Measurements from ENCODE around the gene ZBTB45. TPM values are rescaled to one million over a fixed set of nuclear protein-coding genes. Genes with fewer than 3 reads are reported as not detected.
"Not testable (repeated sequence)": the region's sequence is repeated elsewhere in the genome, so short reads cannot be mapped to it uniquely, and the experiment has no call there.

Gene ZBTB45
- total and polyA plus RNA-seq, 3 experiments from 2014 or later, result 4.8 to 16.1 (median 15.0) TPM

- Histone ChIP-seq H3K27me3 (ENCODE audit: insufficient read depth, low read length, poor library complexity, severe bottlenecking) (no peaks in the 10 kb centered on the region), H3K27ac (ENCODE audit: low read depth, low read length) (peak overlapping the region; percentile 60), H3K36me3 (ENCODE audit: insufficient read depth, low read length) (no peaks in the 10 kb centered on the region), H3K4me3 (ENCODE audit: low read length) (peak overlapping the region; percentile 83), H3K4me1 (ENCODE audit: insufficient read depth, low read length) (peaks cover 18% of the 10 kb centered on the region), H3K9me3 (ENCODE audit: low read length) (no peaks in the 10 kb centered on the region)
- Mint-ChIP-seq H3K4me3 (peak overlapping the region in 5 of 7 donors; percentile 32 to 70 (median 55)), H3K4me1 (peaks cover 25 to 32% (median 26%) of the 10 kb centered on the region in 3 donors), H3K36me3 (peaks cover 0 to 3% (median 0%) of the 10 kb centered on the region in 3 donors), H3K27me3 (peaks cover 0 to 4% of the 10 kb centered on the region in 2 donors), H3K27ac (no peak overlapping the region), H3K9me3 (peaks cover 5 to 12% (median 5%) of the 10 kb centered on the region in 5 donors)
- POLR2A ChIA-PET, result no interaction called here
- DNase-seq, result no peak
- CTCF ChIA-PET, result interaction anchor here (1.1 kb wide), 1 partner anchor 16 kb away, joined by 3 read pairs; no protein-coding TSS in a partner anchor
These were observed 21.9 kb downstream of the ZBTB45 start for GRCh38 chr19:58497634-58498170.

DNA sequence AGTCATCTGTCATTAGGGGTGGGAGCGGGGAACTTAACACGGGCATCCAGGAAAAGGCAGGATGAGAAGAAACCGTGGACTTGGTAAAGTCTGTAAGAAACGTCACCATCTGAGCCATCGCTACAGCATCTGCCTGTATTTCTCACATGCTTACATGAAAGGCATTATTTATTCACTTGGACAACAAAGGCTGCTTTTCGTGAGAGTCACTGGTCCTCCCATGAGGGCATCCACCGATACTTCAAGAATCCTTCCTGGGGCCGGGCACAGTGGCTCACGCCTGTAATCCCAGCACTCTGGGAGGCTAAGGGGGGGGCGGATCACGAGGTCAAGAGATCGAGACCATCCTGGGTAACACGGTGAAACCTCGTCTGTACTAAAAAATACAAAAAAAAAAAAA, 27.3 kb downstream of the ZBTB45 start:
- POLR2A ChIA-PET, result no interaction called here
- Histone ChIP-seq H3K36me3 (ENCODE audit: insufficient read depth, low read length) (no peaks in the 10 kb centered on the region), H3K9me3 (ENCODE audit: low read length) (no peaks in the 10 kb centered on the region), H3K4me3 (ENCODE audit: low read length) (no peak overlapping the region), H3K4me1 (ENCODE audit: insufficient read depth, low read length) (peaks cover under 1% of the 10 kb centered on the region), H3K27ac (ENCODE audit: low read depth, low read length) (no peak overlapping the region), H3K27me3 (ENCODE audit: insufficient read depth, low read length, poor library complexity, severe bottlenecking) (no peaks in the 10 kb centered on the region)
- Mint-ChIP-seq H3K27me3 (no peaks in the 10 kb centered on the region), H3K27ac (peak overlapping the region in 1 of 8 donors; percentile 39), H3K4me3 (no peak overlapping the region), H3K36me3 (peaks cover 0 to 2% (median 0%) of the 10 kb centered on the region in 3 donors), H3K9me3 (no peaks in the 10 kb centered on the region), H3K4me1 (peaks cover 5 to 14% (median 6%) of the 10 kb centered on the region in 3 donors)
- CTCF ChIA-PET, result no interaction called here
- DNase-seq, result no peak

GRCh38 chr19:58491393-58491792, 28.2 kb downstream of the ZBTB45 start:
- Histone ChIP-seq H3K9me3 (ENCODE audit: low read length) (no peaks in the 10 kb centered on the region), H3K27ac (ENCODE audit: low read depth, low read length) (no peak overlapping the region), H3K4me1 (ENCODE audit: insufficient read depth, low read length) (no peaks in the 10 kb centered on the region), H3K4me3 (ENCODE audit: low read length) (no peak overlapping the region), H3K27me3 (ENCODE audit: insufficient read depth, low read length, poor library complexity, severe bottlenecking) (no peaks in the 10 kb centered on the region), H3K36me3 (ENCODE audit: insufficient read depth, low read length) (no peaks in the 10 kb centered on the region)
- H3K27me3 Mint-ChIP-seq, result no peaks in the 10 kb centered on the region
- H3K36me3 Mint-ChIP-seq, result peaks cover 0 to 2% (median 0%) of the 10 kb centered on the region in 3 donors
- H3K4me1 Mint-ChIP-seq, result peaks cover 0 to 7% (median 0%) of the 10 kb centered on the region in 3 donors
- H3K4me3 Mint-ChIP-seq, result no peak overlapping the region
- DNase-seq, result no peak
- H3K27ac Mint-ChIP-seq, result peak overlapping the region in 1 of 8 donors; percentile 21
- no peaks in the 10 kb centered on the region for H3K9me3 Mint-ChIP-seq
- ChIA-PET POLR2A (no interaction called here), CTCF (no interaction called here)

DNA sequence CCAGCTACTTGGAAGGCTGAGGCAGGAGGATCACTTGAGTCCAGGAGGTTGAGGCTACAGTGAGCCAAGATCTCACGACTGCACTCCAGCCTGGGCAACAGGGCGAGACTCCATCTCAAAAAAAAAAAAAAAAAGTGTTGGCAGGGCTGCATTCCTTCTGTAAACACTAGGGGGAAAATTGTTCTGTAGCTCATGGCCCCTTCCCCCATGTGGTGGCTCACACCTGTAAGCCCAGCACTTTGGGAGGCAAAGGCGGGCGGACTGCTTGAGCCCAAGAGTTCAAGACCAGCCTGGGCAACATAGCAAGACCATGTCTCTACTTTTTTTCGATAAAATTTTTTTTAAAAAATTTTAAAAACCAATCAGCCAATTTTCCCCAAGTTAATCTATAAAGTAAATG, 35.3 kb downstream of the ZBTB45 start:
- not testable (repeated sequence) for H3K36me3 Mint-ChIP-seq

GRCh38 chr19:58483776-58484175, 35.8 kb downstream of the ZBTB45 start:
- Histone ChIP-seq H3K27ac (ENCODE audit: low read depth, low read length) (no peak overlapping the region), H3K4me1 (ENCODE audit: insufficient read depth, low read length) (no peaks in the 10 kb centered on the region), H3K9me3 (ENCODE audit: low read length) (no peaks in the 10 kb centered on the region), H3K36me3 (ENCODE audit: insufficient read depth, low read length) (no peaks in the 10 kb centered on the region), H3K4me3 (ENCODE audit: low read length) (no peak overlapping the region), H3K27me3 (ENCODE audit: insufficient read depth, low read length, poor library complexity, severe bottlenecking) (no peaks in the 10 kb centered on the region)
- POLR2A ChIA-PET, result interaction anchor here (0.6 kb wide), 1 partner anchor 90 kb away, joined by 10 read pairs; no protein-coding TSS in a partner anchor
- no peak for DNase-seq
- CTCF ChIA-PET, result no interaction called here
- Mint-ChIP-seq H3K9me3 (no peaks in the 10 kb centered on the region), H3K27ac (no peak overlapping the region), H3K4me3 (no peak overlapping the region), H3K36me3 (peaks cover 0 to 9% (median 3%) of the 10 kb centered on the region in 3 donors), H3K27me3 (no peaks in the 10 kb centered on the region), H3K4me1 (peaks cover 0 to 2% (median 1%) of the 10 kb centered on the region in 3 donors)

More for the DNA sequence above, 35.3 kb downstream of the ZBTB45 start:
- H3K4me1 Mint-ChIP-seq; H3K9me3 ChIP-seq (ENCODE audit: low read length); H3K27ac ChIP-seq (ENCODE audit: low read depth, low read length); CTCF ChIA-PET; POLR2A ChIA-PET; H3K9me3 Mint-ChIP-seq; H3K4me1 ChIP-seq (ENCODE audit: insufficient read depth, low read length); H3K4me3 ChIP-seq (ENCODE audit: low read length); H3K27me3 ChIP-seq (ENCODE audit: insufficient read depth, low read length, poor library complexity, severe bottlenecking); H3K27ac Mint-ChIP-seq; DNase-seq; H3K4me3 Mint-ChIP-seq; H3K36me3 ChIP-seq (ENCODE audit: insufficient read depth, low read length); H3K27me3 Mint-ChIP-seq: not testable (repeated sequence)

GRCh38 chr19:58482372-58482771, 37.2 kb downstream of the ZBTB45 start:
- Histone ChIP-seq H3K27me3 (ENCODE audit: insufficient read depth, low read length, poor library complexity, severe bottlenecking) (no peaks in the 10 kb centered on the region), H3K9me3 (ENCODE audit: low read length) (no peaks in the 10 kb centered on the region), H3K4me3 (ENCODE audit: low read length) (no peak overlapping the region), H3K27ac (ENCODE audit: low read depth, low read length) (no peak overlapping the region), H3K36me3 (ENCODE audit: insufficient read depth, low read length) (no peaks in the 10 kb centered on the region), H3K4me1 (ENCODE audit: insufficient read depth, low read length) (no peaks in the 10 kb centered on the region)
- H3K27me3 Mint-ChIP-seq, result no peaks in the 10 kb centered on the region
- no peak overlapping the region for H3K4me3 Mint-ChIP-seq
- no peak overlapping the region for H3K27ac Mint-ChIP-seq
- POLR2A ChIA-PET, result no interaction called here
- peaks cover 0 to 2% (median 0%) of the 10 kb centered on the region in 3 donors for H3K4me1 Mint-ChIP-seq
- H3K36me3 Mint-ChIP-seq, result peaks cover 0 to 9% (median 3%) of the 10 kb centered on the region in 3 donors
- H3K9me3 Mint-ChIP-seq, result no peaks in the 10 kb centered on the region
- DNase-seq, result no peak
- CTCF ChIA-PET, result interaction anchor here (1.3 kb wide), 1 partner anchor 99 kb away, joined by 4 read pairs; no protein-coding TSS in a partner anchor

- Histone ChIP-seq H3K4me1 (ENCODE audit: insufficient read depth, low read length) (peaks cover 8% of the 10 kb centered on the region), H3K4me3 (ENCODE audit: low read length) (no peak overlapping the region), H3K27me3 (ENCODE audit: insufficient read depth, low read length, poor library complexity, severe bottlenecking) (no peaks in the 10 kb centered on the region), H3K9me3 (ENCODE audit: low read length) (no peaks in the 10 kb centered on the region), H3K27ac (ENCODE audit: low read depth, low read length) (no peak overlapping the region), H3K36me3 (ENCODE audit: insufficient read depth, low read length) (no peaks in the 10 kb centered on the region)
- peak overlapping the region in 1 of 8 donors; percentile 75 for H3K27ac Mint-ChIP-seq
- H3K9me3 Mint-ChIP-seq, result no peaks in the 10 kb centered on the region
- no peak for DNase-seq
- peaks cover 8 to 11% (median 10%) of the 10 kb centered on the region in 3 donors for H3K4me1 Mint-ChIP-seq
- H3K27me3 Mint-ChIP-seq, result no peaks in the 10 kb centered on the region
- CTCF ChIA-PET, result no interaction called here
- POLR2A ChIA-PET, result no interaction called here
- H3K4me3 Mint-ChIP-seq, result no peak overlapping the region
- peaks cover 0 to 13% (median 3%) of the 10 kb centered on the region in 3 donors for H3K36me3 Mint-ChIP-seq
These were observed 38.8 kb downstream of the ZBTB45 start for GRCh38 chr19:58480831-58481230.

DNA sequence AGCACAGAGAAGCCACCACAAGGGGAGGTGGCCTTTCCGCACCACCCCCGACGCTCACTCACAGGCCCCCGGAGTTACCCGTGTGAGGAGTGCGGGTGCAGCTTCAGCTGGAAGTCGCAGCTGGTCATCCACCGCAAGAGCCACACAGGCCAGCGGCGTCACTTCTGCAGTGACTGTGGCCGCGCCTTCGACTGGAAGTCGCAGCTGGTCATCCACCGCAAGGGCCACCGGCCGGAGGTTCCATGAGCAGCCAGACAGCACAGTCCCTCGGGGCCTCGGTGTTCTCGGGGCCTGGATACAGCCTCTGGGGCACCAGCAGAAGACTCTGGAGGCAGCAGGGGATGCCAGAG, 39.2 kb downstream of the ZBTB45 start:
- H3K27me3 ChIP-seq (ENCODE audit: insufficient read depth, low read length, poor library complexity, severe bottlenecking), result no peaks in the 10 kb centered on the region
- H3K36me3 ChIP-seq (ENCODE audit: insufficient read depth, low read length), result no peaks in the 10 kb centered on the region
- no peak overlapping the region for H3K27ac ChIP-seq (ENCODE audit: low read depth, low read length)
- ChIA-PET CTCF (no interaction called here), POLR2A (no interaction called here)
- H3K27me3 Mint-ChIP-seq, result no peaks in the 10 kb centered on the region
- H3K4me1 Mint-ChIP-seq, result peaks cover 9 to 15% (median 13%) of the 10 kb centered on the region in 3 donors
- no peak for DNase-seq
- no peaks in the 10 kb centered on the region for H3K9me3 ChIP-seq (ENCODE audit: low read length)
- H3K4me3 ChIP-seq (ENCODE audit: low read length), result no peak overlapping the region
- no peaks in the 10 kb centered on the region for H3K9me3 Mint-ChIP-seq
- H3K4me1 ChIP-seq (ENCODE audit: insufficient read depth, low read length), result peaks cover 8% of the 10 kb centered on the region
- H3K4me3 Mint-ChIP-seq, result no peak overlapping the region
- no peak overlapping the region for H3K27ac Mint-ChIP-seq
- peaks cover 0 to 15% (median 3%) of the 10 kb centered on the region in 3 donors for H3K36me3 Mint-ChIP-seq

Measured in CD8-positive, alpha-beta memory T cell (primary cell).